ENCODE data around the gene INTS15.

DNA sequence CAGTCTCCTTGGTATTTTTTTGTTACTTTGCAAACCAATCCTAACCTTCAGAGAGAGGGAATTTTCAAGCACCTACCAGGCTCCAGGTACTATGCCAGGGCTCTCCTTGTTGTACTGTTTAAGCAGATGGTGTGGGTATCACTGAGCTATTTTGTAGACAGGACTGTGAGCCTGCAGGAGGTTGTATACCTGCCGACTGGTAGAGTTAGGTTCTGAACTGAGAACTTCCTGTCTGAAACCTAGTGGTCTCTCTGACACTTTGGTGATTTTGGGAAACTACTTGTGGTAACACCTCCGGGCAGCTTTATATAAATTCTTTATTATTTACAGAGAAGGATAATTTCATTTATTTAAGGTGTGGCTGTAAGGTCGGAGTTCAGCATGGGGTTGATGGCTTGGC, 30.1 kb downstream of the INTS15 start:
- no peak for TF ChIP-seq POLR2A (IDR thresholded peaks at IDR 0.05)
- TF ChIP-seq CTCF (IDR thresholded peaks at IDR 0.05), result no peak

All from heart left ventricle (tissue), 13 donors.